NK-92 treated with Interleukin-12 subunit alpha and Interleukin-12 subunit beta, amount 100 ng/mL, for 24 hours (cell line): ENCODE measurements around the gene RFX2.
"Not testable (repeated sequence)": the region's sequence is repeated elsewhere in the genome, so short reads cannot be mapped to it uniquely, and the experiment has no call there.

Source experiments
- DNase-seq: peaks from one replicate; lab custom pipeline; 2025; lab: John Stamatoyannopoulos, UW

The RFX2 gene

DNA sequence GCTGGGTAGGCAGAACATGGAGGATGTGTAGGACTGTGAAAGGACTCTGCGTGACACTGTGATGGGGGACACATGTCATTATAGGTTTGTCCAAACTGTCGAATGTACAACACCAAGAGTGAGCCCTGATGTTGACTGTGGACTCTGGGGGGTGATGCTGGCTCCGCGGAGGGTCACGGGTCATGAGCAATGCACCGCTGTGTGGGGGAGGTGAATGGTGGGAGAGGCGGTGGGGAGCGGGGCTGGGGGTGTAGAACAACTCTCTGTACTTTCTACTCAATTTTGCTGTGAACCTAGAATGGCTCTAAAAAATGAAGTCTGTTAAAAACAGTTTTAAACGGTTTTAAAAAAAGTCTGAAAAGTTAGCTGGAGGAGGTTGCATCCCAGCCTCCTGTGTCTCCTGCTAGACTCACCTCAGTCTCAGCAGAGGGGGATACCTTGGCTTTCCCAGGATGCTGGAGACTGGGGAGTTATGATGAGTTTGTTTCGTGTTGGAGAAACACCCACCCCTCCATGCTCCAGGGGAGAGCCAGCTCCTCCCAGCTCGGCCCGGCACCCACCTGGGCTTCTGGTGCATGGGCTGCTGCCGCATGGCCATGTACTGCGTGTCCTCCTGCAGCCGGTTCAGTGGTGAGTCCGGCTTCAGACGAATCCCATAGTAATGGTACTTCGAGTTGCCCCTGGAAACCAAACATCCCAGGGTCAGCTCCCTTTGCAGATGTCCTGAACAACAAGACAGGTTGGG is 97.7 kb downstream of the RFX2 start:
- no peak for DNase-seq

DNA sequence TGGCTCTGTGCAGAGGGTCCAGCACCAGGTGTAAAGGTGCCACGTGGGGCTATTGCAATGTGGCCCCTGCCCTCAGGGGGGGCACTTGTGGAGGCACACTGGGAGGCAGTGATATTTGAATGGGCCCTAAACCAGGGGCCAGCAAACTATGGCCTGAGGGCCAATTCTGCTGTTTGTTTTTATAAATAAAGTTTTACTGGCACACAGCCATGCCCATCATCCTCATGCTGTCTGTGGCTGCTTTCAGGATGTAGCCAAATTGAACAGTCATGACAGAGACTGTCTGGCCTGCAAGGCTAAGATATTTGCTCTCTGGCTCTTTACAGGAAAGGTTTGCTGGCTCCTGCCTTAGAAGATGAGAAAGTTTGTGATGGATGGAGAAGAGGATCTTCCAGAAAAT is 98.5 kb downstream of the RFX2 start:
- DNase-seq = no peak

DNA sequence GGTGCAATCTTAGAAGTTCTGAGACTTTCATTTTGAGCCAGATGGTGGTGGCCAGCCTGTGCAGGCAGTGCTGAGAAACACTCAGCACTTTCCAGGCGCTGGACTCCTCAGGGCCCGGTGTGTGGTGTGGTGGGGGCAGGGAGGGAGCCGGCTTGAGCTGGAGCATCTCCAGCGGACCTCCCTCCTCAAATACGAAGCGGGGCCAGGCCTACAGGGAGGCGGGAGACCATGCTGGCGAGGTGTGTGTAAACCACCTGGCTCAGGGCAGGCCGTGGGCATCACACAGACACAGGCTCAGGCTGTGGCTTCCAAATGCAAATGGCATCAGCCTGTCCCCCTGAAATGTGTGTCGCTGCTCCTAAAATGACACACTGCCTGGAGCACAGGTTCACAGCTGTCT is 99.1 kb downstream of the RFX2 start:
- no peak for DNase-seq

DNA sequence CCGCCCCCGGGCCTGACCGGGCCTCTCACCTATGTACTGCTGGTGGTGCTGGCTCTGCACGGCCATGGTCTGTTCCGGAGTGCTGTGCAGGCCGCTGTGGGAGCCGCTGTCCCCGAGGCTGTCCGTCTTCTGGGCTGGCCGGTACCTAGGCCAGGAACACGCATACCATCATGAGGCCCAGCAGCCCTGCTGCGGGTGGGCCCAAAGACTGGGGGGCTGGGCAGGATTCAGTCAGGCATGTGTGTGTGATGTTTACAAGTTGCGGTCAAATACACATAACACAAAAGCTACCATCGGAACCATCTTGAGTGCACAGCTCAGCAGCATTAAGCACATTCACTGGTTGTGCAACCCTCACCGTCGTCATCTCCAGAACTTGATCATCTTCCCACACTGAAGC is 100.2 kb downstream of the RFX2 start:
- no peak for DNase-seq

DNA sequence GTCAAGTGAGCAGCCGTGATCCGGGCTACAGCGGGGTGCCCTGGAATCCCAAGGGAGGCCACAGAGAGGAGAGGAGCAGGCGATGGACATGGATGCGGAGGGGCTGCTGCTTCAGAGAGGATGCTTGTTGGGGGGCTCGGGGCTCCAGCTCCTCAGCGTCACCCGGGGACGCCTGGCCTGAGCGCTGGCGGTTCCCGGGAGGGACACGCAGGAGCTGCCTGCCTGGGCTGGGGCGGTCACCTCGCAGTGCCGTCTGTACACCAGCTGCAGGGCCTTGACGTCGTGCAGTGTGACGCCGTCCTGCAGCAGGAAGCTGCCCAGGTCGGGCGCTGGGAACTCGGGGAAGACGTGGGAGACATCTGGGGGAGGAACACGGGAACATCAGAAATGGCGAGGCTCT is 102.4 kb downstream of the RFX2 start:
- DNase-seq = no peak

DNA sequence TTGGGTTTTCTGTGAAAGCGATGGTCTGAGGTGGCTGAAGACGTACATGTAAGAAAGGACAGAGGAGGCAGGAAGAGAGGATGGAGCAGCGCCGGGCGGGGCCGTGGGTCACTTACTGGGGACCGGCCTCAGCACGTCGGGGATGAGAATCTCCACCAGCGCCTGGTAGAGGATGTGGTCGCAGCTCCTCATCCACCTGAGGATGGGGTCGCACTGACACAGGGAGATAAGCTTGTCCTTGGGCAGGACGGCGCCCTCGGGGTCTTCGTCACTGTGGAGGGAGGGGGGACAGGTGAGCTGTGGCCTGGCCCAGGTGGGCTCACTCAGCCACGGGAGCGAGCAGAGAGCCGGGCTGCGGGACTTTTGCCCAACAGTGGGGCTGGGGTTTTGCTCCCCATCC is 103.4 kb downstream of the RFX2 start:
- no peak for DNase-seq

DNA sequence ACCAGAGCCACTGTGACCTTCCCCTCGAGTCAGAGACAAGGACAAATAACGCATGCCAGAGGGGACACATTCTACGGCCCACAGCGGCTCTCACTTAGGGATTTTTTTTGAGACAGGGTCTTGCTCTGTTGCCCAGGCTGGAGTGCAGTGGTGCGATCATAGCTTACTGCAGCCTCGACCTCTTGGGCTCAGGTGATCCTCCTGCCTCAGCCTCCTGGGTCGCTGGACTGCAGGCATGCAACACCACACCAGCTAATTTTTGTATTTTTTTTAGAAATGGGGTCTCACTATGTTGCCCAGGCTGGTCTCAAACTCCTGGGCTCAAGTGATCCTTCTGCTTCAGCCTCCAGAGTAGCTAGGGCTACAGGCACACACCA is 104.2 kb downstream of the RFX2 start:
- not testable (repeated sequence) for DNase-seq

DNA sequence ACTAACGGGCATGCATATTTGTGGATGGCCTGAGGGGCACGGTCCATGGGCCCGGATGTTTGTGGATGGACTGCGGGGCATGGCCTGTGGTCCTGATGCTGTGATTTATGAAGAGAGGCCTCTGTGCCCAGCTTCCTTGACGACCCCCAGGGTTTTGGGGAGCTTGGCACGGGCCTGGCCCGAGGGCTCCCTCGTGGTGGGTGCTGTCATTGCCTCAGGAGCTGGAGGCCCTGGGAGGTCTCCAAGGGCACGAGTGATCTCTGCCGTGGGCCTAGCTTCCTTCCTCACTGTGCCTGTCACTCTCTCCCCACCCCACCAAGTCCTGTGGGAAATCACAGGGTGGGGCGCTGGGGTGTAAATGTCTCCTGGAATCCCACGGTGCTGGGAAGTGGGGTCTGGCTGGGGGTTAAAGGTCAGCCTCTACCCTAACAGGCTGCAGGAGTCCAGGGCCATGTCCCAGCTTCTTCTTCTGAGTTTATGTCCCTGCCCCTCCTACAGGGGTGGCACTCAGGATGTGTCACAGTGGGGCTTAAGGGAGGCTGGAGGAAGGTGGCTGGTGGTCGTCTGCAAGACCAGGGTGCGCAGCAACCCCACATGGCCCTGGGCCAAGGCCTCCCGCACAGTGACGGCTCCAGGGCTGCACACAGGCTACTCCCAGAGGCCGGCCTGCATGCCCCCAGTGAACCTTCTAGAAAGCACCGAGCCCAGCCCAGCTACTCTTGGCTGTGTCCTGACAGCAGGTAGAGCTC is 104.8 kb downstream of the RFX2 start:
- no peak for DNase-seq

DNA sequence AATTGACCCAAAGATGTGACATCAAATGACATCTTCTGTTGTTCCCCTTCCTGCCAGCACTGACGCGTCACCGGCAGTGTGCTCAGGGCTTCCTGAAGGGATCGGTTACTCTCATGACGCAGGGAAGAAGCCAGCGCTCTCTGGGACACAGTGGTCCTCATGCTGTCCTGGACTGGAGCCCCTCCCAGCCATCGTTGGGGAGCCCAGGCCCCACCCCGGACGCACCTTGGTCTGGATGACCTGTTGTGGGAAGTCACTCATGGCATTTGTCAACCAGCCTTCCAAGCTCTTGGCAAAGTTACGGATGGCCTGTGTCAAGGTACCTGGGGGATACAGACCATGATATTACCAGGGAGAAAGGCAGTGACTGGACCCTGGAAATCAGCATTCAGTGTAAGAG is 106.3 kb downstream of the RFX2 start:
- no peak for DNase-seq

DNA sequence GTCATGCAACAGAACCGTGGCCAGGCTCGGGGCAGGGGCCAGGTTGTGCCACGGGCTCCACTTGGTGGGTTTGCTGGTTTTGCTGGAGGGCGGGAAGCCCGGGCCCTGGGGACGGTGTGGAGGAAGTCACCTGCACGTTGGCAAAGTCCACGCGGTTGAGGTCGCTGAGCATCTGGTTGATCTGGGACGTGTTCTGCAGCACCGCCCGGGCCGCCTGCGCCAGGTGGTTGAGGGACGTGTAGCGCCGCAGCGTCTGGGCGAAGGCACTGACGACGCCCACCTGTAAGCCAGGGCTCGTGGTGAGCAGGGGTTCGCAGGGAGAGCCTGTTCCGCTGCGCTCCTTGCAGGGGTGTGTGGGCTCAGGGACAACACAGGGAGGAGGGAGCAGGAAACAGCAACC is 107.7 kb downstream of the RFX2 start:
- DNase-seq = no peak

DNA sequence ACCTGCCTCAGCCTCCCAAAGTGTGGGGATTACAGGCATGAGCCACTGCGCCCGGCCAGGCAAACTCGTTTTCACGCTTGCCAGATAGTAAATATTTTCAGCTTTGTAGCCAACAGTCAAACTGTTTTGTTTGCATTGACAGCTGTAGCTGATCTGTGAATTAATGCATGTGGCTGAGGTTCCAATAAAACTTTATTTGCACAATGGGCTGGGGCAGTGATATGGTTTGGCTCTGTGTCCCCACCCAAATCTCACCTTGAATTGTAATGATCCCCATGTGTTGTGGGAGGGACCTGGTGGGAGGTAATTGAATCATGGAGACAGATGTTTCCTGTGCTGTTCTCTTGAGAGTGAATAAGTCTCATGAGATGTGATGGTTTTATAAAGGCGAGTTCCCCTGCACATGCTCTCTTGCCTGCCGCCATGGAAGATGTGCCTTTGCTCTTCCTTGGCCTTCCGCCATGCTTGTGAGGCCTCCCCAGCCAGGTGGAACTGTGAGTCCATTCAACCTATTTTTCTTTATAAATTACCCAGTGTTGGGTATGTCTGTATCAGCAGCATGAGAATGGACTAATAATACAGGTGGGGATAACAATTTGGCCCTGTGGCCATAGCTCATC is 110.0 kb downstream of the RFX2 start:
- DNase-seq = no peak

DNA sequence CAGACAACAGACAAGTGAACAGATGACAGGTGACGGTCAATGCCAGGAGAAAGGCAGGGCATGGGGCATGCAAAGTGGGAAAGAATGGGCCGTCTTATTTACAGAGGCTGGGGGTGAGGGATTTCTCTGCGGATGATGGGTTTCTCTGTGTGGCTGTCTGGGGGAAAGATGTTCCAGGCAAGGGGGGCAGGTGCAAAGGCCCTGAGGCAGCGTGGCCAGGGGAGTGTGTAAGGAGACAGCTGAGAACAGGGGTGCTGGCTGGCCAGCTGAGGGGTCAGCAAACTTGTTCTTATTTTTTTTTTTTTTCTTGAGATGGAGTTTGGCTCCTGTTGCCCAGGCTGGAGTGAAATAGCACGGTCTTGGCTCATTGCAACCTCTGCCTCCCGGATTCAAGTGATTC is 110.6 kb downstream of the RFX2 start:
- DNase-seq = no peak

DNA sequence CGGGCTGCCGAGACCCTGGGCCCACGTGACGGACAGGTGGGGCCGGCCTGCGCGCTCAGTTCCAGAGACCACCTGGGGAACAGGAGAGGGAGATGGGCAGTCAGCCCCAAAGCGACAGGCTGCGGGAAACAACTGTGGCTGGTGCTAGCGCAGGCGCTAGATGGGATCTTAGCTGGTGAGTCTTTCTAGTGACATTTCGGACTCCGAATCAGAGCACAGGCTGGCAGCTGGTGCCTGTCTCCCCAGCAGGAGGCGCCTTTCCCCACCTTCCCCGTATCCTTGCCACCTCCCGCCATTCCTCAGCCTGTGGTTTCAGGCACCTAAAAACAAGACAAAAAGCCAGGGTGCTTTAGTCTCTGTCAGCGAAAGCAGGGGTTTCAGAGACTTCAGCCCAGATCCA is 112.9 kb downstream of the RFX2 start:
- no peak for DNase-seq

DNA sequence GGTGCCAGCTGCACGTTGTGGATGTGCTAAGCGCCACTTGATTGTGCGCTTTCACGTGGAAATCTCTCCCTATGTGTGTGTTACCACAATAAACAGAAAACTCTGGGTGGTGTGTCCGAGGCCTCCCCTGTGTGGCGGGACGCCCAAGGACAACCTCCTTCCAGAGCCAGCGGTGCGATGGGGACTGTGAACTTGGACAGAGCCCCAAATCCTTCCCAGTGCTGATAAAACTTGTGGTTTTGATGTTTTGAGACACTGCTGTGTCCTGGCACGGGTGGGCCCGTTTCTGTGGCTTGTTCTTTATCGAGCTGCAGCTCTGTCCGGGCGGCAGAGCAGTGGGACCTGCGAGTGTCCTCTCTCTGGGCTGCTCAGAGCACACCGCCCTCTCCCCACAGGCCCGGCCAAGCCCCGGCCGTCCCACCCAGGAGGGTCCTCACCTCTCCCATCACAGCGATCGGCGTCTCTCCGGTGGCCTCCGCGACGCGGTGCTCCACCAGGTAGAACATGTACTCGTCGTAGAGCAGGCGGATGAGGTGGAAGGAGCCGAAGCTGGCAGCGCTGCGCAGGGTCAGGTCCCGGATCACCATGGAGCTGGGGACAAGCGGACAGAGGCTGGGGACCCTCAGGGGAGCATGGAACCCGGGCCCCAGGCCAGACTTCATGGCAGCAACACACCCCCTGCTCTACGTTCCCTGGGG is 113.5 kb downstream of the RFX2 start:
- DNase-seq = no peak

DNA sequence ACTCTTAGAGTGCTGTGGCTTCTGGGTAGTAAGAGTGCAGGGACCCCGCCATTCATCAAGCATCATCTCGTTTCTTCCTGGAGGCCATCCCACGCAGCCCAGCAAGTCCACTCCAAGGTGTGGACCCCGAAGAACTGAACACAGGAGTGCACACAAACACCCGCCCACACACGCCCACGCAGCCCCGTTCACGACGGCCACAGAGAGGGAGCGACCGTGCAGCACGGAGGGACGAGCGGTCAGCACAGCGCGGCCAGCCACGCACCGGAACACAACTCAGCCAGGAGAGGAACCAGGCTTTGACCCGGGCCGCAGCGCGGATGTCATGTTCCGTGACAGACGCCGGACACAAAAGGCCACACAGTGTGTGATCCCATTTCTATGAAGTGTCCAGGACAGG is 114.2 kb downstream of the RFX2 start:
- no peak for DNase-seq

DNA sequence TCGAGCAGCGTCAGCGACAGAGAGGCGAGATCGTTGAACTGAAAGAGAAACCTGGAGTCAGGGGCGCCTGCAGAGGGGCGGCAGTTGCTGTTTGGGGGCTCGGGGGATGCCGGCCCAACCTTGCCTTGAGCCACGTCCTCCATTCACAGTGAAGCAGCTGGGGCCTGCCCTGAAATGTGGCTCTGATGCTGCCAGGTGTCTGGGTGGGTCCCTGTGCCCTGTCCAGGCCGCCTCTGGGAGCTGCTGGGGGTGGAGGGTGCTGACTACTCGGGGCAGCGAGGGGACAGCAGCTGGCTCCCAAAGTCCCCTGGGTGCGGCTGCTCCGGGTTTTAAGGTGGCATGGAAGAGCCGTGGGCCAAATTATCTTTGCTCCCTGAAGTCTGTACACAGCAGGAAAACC is 114.7 kb downstream of the RFX2 start:
- no peak for DNase-seq

DNA sequence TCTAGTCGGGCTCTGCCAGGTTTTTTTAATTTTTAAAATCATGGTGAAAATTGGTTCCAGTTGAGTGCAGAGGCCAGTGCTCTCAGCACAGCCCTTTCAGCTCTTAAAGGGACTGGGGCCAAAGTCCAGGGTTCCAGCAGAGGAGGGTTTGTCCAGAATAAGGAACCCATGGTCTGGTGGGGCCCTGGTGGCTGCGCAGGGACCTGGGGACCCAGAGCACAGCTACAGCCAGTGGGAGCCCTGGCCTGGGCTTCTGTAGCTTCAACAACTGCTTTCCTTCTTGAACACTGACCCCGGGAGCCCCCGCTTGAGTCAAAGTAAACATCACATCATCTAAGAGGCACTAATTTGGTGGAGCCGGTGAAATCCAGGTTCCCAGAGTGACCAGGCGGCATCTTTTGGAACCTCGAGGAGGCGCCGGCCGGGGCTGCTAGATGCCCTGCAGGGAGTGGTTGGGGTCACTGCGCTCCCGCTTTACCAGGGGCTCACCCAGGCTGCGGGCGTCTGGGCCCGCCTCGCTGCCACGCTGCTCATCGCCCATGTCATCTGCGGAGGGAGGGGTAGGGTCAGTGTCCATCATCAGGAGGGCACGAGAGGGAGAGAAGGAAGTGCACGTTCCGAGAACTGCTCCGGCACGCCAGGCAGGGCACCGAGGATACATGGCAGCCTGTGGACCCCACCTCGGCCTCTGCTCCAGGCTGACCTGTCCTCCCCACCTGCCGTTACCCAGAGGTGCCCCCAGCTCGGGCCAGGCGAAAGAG is 115.7 kb downstream of the RFX2 start:
- DNase-seq = no peak

DNA sequence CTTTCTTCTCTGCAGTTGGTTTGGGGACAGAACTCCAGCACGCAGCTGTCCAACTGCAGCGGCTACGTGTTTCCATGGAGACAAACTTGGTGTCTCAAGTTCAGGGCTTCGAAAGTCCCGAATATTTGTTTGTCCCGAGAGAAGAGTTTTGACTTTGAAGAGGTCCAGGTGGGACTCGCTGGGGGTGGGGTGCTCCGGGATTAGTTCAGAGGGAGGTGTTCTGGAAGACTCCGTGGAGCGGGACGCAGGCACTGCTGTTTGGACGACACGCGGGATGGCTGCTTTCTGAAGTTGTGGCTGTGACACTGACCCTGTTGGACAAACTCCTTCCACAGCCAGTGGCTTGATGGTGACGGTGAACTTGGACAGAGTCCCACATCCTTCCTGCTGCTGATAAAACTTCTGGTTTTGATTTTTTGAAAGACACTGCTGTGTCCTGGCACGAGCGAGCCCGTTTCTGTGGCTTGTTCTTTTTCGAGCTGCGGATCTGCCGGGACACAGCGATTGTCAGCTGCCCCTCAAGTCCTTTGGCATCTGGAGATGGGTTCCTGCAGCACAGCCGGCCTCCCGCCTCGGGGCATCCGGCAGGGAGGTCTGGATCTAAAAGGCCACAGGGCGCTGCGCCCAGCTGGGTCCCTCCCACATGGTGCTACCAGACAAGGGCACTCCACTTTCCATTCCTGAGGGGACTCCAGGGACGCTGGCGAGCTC is 116.5 kb downstream of the RFX2 start:
- no peak for DNase-seq

DNA sequence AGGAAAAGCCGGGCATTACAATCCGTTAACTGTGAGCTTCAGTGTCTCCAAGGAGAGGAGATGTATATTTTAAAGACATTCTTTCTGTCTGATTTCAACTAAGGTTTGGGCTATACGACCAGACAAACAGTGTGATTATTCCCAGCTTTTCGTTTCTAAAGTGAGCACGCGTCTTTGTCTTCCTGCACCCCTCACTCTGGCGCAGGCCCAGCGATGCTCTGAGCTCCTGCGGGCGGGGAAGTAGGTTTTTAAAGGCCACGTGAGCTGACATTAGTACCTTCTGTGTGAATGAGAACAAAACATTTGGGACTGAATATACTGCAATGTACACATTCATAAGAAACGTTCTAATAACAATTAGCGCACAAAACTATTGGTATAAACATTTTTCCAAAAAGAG is 117.1 kb downstream of the RFX2 start:
- DNase-seq = no peak

DNA sequence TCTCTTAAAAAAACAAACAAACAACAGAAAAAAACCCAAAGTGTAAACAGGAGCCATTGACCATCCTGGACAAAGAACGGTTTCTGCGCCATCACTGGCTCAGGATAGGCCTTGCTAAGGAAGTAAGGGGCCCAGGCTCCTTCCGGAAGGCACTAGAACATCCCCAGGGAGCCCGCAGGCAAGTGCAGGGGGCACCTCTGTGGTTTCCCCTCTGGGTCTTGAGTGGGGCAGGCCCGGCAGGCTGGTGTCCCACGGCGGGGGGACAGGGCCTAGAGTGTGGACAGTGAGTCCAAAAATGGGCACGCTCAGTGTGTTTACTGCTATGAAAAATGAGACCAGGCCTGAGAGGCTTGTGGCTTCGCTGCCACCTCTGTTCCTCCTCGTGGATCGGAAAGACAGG is 117.5 kb downstream of the RFX2 start:
- no peak for DNase-seq

DNA sequence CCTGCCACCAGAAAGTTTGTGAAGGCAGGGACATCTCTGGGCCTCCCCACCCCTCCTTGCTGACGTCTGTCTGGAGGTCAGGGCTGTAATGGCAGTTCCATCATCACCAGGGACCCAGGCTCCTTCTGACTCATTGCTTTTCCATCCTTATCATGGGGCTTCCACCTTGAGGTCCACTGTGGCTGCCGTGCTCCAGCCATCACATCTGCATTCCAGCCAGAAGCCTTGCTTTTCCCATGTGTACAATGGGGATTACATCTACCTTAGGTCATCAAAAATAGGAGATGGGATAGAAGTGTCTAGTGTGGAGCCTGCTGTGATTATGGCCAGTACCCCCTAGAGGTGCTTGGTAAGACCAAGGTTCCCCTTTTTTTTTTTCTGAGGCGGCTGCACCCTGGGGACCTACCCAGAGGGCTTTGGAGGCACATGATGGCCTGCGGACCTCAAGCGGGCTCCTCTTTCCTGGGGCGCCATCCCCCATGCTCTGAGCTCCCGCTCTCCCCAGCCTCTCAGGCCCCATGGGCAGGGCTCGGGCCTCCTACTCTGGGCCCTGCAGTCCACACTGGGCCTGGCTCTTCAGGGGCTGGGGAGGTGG is 119.0 kb downstream of the RFX2 start:
- DNase-seq = no peak
